Mucosa of descending colon (tissue), 3 donors: ENCODE measurements around the gene INPP5A. TPM values are rescaled to one million over a fixed set of nuclear protein-coding genes. Genes with fewer than 3 reads are reported as not detected.
A peak's percentile ranks its signal among the peaks of the same experiment; 100 is the strongest.

Source experiments
- ATAC-seq: fragments of 200-7000 bp; cut with Tn5 transposase; one replicate; pipeline ENCODE4 v1.9.1; 2020; ENCODE audit warnings: mild to moderate bottlenecking, moderate library complexity
- DNase-seq, 3 donors: peaks; one replicate each; pipeline ENCODE4 v3.0.0-alpha.2; 2020
- H3K36me3 ChIP-seq: fragments of 200-600 bp; one replicate; pipeline ENCODE4 v1.8.0; 2021; ENCODE audit warnings: low read depth, mild to moderate bottlenecking
- H3K4me1 ChIP-seq: fragments of 200-600 bp; one replicate; pipeline ENCODE4 v1.8.0; 2021; ENCODE audit warnings: low read depth, mild to moderate bottlenecking
- H3K4me3 ChIP-seq: fragments of 200-600 bp; one replicate; pipeline ENCODE4 v1.8.0; 2021; ENCODE audit warnings: mild to moderate bottlenecking
- H3K9me3 ChIP-seq: fragments of 200-600 bp; one replicate; pipeline ENCODE4 v1.8.0; 2021; ENCODE audit warnings: mild to moderate bottlenecking
- intact Hi-C, 2 donors: fragments of 100-400 bp; cut with DNase I in 1 of 2; cut with micrococcal nuclease in 1 of 2; formaldehyde crosslinking; loops; one replicate each; pipeline versions ENCODE4 v1.11.0 to v1.11.1; 2022; cut with DNase I, micrococcal nuclease
- total RNA-seq, 3 donors: library from RNA; stranded (reverse); fragmentation: NEBNext Ultra II Directional in 2 of 3; extraction: Animal tissue kit (Norgen Biotek cat#: 25700) in 2 of 3; gene quantifications; one replicate each; pipeline versions ENCODE4 v1.2.1 to v1.2.4, GENCODE V29; 2021 to 2023
- TF ChIP-seq, protein P1 (sequence below): fragments of 200-600 bp; IDR thresholded peaks from one replicate; pipeline ENCODE4 v1.8.0; 2022; ENCODE audit warnings: antibody characterized with exemption, mild to moderate bottlenecking
- donor health status: DM: no; HTN: no; CAD: no; lungs with moderate emphysema.
- donor health status: DM: no; HTN: no; CAD: no.
- donor health status: DM: no; HTN: yes; CAD: no.

The INPP5A gene
- total RNA-seq, 3 donors from 2014 or later = 31.7 to 92.8 (median 32.0) TPM

DNA sequence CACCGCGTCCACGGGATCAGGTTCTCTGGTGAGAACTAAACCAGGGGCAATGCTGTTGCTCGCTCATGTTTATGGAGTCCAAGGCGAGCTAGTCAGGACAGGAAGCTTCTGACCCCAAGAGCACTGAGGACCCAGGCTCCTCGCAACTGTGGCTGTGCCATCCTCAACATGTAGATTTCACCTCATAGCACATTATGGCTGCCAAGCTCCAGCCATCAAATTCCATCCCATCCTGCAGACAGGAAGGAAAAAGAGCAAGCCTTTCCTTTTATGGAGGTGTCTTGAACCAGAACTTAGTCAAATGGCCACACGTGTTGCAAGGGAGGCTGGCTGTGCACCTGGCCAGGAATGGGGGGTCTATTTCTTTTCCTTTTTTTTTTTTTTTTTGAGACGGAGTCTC lies 264.5 kb downstream of the INPP5A start:
- no peak for DNase-seq
- Histone ChIP-seq H3K36me3 (no peaks in the 10 kb centered on the region), H3K9me3 (peaks cover 5% of the 10 kb centered on the region), H3K4me1 (no peaks in the 10 kb centered on the region), H3K4me3 (no peak overlapping the region)
- no peak for ATAC-seq
- TF ChIP-seq, protein P1, sequence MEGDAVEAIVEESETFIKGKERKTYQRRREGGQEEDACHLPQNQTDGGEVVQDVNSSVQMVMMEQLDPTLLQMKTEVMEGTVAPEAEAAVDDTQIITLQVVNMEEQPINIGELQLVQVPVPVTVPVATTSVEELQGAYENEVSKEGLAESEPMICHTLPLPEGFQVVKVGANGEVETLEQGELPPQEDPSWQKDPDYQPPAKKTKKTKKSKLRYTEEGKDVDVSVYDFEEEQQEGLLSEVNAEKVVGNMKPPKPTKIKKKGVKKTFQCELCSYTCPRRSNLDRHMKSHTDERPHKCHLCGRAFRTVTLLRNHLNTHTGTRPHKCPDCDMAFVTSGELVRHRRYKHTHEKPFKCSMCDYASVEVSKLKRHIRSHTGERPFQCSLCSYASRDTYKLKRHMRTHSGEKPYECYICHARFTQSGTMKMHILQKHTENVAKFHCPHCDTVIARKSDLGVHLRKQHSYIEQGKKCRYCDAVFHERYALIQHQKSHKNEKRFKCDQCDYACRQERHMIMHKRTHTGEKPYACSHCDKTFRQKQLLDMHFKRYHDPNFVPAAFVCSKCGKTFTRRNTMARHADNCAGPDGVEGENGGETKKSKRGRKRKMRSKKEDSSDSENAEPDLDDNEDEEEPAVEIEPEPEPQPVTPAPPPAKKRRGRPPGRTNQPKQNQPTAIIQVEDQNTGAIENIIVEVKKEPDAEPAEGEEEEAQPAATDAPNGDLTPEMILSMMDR = no peak
- intact Hi-C loops = no loop called here

DNA sequence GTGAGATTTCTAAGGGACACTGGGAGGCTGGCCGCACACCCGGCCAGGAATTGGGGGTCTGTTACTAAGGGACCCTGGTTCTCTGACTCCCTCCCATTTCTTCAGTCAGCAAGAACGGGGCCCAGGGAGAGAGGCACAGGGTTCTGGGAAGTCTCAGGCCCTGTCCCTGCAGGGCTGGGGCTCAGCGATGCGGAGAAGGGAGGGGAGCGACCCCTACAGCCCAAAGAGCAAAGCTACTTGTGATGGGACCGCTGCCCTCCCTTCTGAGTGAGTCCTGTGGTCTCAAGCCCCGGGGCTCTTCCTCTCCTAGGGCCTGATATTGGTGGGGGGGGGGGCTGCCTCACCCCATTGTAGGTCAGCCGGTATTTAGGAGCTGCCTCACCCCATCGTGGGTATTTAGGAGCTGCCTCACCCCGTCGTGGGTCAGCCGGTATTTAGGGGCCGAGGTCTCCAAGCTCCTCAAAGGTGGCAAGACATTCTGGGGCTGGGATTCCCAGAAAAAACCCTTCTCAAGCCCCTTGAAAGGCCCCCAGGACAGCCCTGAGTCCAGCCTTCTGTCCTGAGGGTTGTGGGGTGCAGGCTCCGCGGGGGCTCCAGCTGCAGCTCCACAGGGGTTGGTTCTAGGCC lies 265.2 kb downstream of the INPP5A start:
- DNase-seq (no peak), ATAC-seq (no peak)
- Histone ChIP-seq H3K4me1 (no peaks in the 10 kb centered on the region), H3K9me3 (peaks cover 5% of the 10 kb centered on the region), H3K36me3 (no peaks in the 10 kb centered on the region), H3K4me3 (no peak overlapping the region)
- intact Hi-C loops = no loop called here
- TF ChIP-seq, protein P1 = no peak

DNA sequence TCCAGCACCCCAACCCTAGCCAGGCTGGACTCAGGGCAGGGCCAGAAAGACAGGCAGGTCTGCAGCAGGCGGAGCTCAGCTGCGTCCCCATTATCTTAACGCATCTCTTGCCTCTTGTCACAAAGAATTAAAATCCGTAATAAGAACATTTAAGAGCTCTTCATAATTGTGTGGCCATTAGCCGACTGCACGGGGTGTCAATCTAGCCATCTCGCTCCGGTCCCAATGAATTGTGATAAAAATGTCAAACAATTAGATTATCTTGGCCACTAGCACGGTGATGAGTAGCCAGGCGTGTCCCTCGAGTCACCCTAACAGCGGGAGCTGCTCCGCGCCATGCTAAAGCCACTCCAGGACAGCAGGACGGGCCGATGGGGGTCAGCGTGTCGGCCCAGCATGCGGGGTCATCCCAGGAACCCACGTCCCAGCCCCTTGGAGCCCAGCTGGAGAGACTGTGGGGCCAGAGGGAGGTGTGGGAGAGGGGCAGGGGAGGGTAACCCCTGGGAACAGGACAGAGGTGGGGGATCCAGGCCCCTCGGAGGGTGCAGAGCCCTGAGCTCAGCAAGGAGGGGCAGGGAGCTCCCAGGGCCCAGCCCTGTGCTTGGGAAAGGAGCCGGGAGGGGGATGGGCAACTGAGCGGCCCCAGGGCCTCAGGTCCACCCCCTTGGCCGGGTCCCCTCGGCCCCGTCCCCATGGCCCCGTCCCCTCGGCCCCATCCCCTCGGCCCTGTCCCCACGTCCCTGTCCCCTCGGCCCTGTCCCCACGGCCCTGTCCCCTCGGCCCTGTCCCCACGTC lies 266.0 kb downstream of the INPP5A start:
- no peak for ATAC-seq
- no peak overlapping the region for H3K4me3 ChIP-seq

DNA sequence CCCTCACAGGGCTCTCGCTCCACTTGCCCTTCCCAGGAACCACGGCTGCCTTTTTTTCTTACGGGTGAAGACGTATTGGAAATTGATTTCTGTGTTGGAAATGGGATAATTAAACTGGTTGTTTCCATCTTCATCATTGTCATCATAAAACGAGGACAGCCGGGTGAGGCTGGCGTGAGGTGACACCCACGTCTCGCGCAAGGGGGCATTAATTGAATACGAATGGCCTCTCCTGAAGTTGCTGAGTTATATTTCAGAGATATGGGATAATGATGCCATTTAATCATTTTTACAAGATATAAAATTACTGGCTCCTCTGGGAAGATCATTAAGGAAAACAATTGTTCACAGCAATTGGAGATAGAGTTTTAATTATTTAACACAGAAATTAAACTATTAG lies 266.7 kb downstream of the INPP5A start:
- H3K9me3 ChIP-seq = peaks cover 5% of the 10 kb centered on the region
- intact Hi-C loops = no loop called here
- ATAC-seq = no peak

More for the DNA sequence above, 266.0 kb downstream of the INPP5A start:
- intact Hi-C loops = no loop called here
- DNase-seq = no peak
- Histone ChIP-seq H3K36me3 (no peaks in the 10 kb centered on the region), H3K4me1 (no peaks in the 10 kb centered on the region), H3K9me3 (peaks cover 5% of the 10 kb centered on the region)
- TF ChIP-seq, protein P1 = no peak

DNA sequence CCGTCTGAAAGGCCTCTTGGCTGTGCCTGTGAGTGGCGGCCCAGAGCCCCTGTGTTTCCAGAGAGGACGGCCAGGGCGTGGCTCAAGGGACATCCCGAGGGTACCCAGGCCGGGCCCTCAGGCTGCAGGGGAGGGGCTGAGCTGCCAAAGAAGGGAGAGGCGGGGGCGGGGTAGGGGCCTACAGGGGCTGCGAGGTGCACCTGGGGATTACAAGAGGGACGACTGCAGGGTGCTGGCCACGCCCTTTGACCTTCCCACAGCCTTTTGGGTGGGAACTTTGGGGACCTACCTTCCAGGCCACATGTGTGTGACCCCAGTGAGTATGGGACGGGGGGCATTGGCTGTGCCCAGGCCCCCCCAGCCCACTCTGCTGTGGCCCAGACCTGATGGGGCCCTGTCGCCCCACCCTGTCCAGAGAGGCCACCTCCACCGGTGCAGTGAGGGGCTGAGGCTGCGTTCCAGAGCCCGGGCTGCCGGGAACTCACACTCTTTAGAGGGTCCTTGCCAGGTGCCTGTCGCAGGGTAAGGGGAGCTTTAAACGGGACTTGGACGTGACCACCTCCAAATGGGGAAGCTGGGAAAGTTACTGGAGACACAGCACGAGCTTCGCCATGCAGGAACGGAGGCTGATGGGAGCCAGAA lies 267.3 kb downstream of the INPP5A start:
- Histone ChIP-seq H3K9me3 (peaks cover 5% of the 10 kb centered on the region), H3K4me1 (no peaks in the 10 kb centered on the region), H3K36me3 (no peaks in the 10 kb centered on the region), H3K4me3 (no peak overlapping the region)
- ATAC-seq (no peak), DNase-seq (peak in 1 of 3 donors; percentile 34)
- intact Hi-C loops = no loop called here
- TF ChIP-seq, protein P1 = no peak

More for the DNA sequence above, 266.7 kb downstream of the INPP5A start:
- Histone ChIP-seq H3K4me1 (no peaks in the 10 kb centered on the region), H3K4me3 (no peak overlapping the region), H3K36me3 (no peaks in the 10 kb centered on the region)
- no peak for DNase-seq
- TF ChIP-seq, protein P1 = no peak
